ENCODE results near the gene ULK4.

- TF ChIP-seq CTCF (IDR thresholded peaks at IDR 0.05 in 2 of 3, conservative IDR thresholded peaks at IDR 0.05 in 1 of 3; ENCODE audit: insufficient read depth in 2 of 3, low read depth in 1 of 3, low read length in 3 of 3) (no peak), MCM3 (IDR thresholded peaks at IDR 0.05) (no peak), EP300 (IDR thresholded peaks at IDR 0.05; ENCODE audit: low read length) (no peak), EZH2 (IDR thresholded peaks at IDR 0.05; ENCODE audit: borderline replicate concordance, low read depth, low read length) (no peak), ZNF274 (IDR thresholded peaks at IDR 0.05; ENCODE audit: borderline replicate concordance, low read depth, low read length) (no peak), CREM (IDR thresholded peaks at IDR 0.05; ENCODE audit: low read depth) (no peak), ZBTB8A (IDR thresholded peaks at IDR 0.05; ENCODE audit: partially characterized antibody) (no peak), POLR2A (conservative IDR thresholded peaks at IDR 0.05) (no peak), MYBL2 (IDR thresholded peaks at IDR 0.05; ENCODE audit: low read depth) (no peak), MYBL2 (CRISPR knock-in tag; IDR thresholded peaks at IDR 0.05; ENCODE audit: borderline replicate concordance) (no peak)
- TF ChIP-seq, protein P1, sequence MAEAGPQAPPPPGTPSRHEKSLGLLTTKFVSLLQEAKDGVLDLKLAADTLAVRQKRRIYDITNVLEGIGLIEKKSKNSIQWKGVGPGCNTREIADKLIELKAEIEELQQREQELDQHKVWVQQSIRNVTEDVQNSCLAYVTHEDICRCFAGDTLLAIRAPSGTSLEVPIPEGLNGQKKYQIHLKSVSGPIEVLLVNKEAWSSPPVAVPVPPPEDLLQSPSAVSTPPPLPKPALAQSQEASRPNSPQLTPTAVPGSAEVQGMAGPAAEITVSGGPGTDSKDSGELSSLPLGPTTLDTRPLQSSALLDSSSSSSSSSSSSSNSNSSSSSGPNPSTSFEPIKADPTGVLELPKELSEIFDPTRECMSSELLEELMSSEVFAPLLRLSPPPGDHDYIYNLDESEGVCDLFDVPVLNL (CRISPR knock-in tag; IDR thresholded peaks at IDR 0.05; ENCODE audit: low read depth) = no peak
These were observed 114.2 kb downstream of the ULK4 start for GRCh38 chr3:41847679-41848078.

All from K562 (cell line).